Urothelium cell line (cell line): ENCODE data around the gene PASD1.
"Not testable (repeated sequence)": the region's sequence is repeated elsewhere in the genome, so short reads cannot be mapped to it uniquely, and the experiment has no call there.

ENCODE experiments used
- DNase-seq: peaks from one replicate; pipeline ENCODE4 v3.0.0; 2011; ENCODE audit warnings: low spot score, mixed read lengths
- FAIRE-seq: peaks from 2 replicates; lab custom pipeline; 2011; peaks lifted over from hg19 to GRCh38; lab: Jason Lieb, UNC

Gene PASD1, protein sequence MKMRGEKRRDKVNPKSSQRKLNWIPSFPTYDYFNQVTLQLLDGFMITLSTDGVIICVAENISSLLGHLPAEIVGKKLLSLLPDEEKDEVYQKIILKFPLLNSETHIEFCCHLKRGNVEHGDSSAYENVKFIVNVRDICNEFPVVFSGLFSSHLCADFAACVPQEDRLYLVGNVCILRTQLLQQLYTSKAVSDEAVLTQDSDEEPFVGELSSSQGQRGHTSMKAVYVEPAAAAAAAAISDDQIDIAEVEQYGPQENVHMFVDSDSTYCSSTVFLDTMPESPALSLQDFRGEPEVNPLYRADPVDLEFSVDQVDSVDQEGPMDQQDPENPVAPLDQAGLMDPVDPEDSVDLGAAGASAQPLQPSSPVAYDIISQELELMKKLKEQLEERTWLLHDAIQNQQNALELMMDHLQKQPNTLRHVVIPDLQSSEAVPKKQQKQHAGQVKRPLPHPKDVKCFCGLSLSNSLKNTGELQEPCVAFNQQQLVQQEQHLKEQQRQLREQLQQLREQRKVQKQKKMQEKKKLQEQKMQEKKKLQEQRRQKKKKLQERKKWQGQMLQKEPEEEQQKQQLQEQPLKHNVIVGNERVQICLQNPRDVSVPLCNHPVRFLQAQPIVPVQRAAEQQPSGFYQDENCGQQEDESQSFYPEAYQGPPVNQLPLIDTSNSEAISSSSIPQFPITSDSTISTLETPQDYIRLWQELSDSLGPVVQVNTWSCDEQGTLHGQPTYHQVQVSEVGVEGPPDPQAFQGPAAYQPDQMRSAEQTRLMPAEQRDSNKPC

DNA sequence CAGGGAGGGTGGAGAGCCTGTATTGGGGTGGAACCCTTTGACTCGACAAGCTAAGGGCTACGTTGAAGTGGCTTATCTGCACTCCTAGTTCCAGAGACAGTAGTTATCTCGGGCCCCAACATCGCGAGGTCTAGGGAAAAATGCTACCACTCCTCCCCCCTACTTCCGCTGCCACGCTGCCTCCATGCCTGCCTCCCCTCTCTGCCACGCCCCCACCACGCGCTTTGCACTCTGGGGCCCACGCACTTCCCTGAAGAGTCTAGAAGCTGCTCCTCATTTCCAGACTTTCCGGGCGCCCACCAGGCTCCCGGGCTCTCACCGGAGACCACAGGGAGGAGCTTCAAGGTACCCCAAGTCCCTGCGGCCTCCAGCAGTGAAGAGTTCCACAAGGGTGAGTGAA is at the start of gene PASD1:
Gene PASD1 (plus strand): TSS at position 227 of the 400 bp plus-strand sequence. CDS start 37,879 bp downstream, outside the sequence.
- FAIRE-seq (no peak), DNase-seq (no peak)

GRCh38 chrX:151515237-151515636 is 48.2 kb upstream of the PASD1 start:
- DNase-seq (no peak), FAIRE-seq (no peak)

- DNase-seq (no peak), FAIRE-seq (no peak)
Measured at GRCh38 chrX:151516538-151517187, 46.8 kb upstream of the PASD1 start.

DNA sequence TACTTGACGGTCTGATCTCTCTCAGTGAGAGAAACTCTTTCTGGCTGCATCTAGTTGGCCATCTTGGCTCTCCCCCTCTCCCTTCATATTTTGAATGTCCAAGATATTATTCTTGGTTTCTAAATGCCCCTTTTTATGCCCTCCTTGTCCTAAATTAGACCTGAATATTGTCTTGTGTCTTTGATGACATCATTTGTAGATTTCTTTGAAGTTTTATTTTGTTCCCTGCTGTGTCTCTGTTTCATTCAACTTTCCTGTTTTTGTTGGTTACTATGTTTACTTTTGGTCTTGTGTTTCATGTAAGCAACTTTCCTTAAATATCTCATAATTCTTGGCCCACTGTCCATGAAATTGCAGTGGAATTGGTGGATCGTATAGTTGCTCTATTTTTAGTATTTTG is 46.1 kb upstream of the PASD1 start:
- DNase-seq = no peak
- no peak for FAIRE-seq

DNA sequence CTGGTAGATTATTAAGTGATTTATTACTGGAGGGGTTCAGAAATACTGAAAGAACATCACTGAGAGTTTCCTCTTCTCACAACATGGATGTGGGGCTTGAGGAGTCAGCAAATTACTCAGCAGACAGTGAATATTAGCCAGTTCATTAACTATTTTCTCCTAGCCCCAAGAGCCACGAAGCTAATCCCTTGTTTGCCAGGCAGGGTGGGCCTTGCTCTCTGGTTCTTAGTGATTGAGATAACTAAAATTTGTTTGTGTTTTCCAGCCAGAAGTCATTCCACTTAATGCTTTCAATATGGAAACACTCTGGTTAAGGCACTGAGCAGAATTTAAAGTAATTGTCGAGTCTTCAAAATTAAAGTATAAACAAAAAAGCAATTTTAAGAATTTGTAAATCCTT is 40.1 kb upstream of the PASD1 start:
- DNase-seq = no peak
- FAIRE-seq = no peak

DNA sequence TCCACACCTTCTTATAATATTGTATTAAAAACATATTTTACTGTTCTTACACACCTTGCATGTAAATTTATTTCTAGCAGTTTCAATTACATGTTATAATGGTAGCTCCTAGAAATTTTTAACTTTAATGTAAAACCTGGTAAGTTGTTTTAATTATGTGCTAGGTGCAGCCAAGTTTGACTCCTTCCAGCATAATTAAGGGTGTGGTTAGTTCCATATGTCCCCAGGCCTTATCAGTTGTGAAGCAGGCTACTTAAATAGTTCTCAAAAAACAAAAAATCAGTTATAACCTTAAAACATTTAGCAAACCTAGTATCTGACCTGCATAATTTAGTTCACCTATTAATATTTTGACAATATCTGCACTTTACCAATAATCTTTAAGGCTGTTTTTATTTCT is 26.9 kb upstream of the PASD1 start:
- DNase-seq (no peak), FAIRE-seq (no peak)

DNA sequence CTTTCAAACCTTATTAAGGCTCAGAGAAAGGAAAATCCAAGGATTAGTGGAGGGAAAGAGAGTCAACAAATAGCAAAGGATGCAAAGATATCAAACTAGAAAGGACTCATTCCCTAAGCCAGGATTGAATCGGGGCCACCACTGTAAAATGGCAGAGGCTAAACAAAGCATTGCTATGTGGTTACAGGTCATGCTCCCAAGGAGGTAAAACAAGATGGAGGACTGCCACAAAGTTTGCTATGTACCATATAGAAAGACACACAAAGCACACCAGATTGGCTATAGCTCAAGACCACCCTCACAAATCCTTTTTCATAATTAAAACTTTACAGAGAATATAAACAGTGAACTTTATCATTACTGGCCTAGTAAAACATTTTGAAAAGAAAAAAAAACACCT is 25.9 kb upstream of the PASD1 start:
- FAIRE-seq (no peak), DNase-seq (no peak)

DNA sequence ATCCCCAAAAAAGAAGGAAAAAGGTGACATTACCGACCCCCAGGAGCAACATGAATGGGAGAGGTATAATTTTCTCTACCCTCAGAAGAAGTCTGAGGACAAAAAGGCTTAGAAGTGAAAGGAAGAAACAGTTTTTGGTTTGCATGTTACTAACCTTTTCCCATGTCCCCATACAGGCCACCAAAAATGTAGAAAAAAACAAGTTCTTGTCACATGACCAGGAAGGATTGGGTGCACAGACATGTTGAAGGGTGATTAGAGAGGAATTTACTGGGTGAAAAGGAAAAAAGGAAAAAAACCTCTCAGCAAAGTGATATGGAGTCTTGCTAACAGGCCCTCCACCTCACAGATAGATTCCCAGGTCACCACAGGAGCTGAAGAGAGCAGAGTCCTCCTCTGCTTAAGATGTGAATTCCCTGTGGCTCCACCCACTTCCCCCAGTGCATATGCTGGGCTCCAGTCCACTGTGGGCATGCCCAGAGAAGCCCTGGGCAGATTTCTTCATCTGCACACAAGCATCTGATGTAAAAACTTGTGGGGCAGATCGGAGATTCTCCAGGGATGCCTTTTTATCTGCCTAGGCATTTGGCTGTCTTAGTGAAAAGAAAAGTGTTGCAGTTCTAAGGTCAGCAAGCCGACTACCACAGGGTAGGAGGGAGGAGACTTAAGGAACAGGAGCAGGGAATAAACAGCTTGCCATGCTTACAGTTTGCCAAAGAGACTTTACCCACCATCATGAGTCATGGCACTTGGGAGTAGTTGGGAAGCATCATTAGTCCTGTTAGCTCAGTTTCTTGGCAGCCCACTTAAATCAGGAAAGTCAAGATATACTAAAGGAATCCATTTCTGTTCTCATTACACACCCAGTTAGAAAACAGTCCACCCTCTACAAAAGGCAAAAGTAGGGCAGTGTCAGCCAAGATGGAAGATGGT is 25.0 kb upstream of the PASD1 start:
- DNase-seq = no peak
- no peak for FAIRE-seq

GRCh38 chrX:151543706-151544105 is 19.8 kb upstream of the PASD1 start:
- DNase-seq (no peak), FAIRE-seq (no peak)

- DNase-seq, FAIRE-seq: not testable (repeated sequence)
Measured at GRCh38 chrX:151546226-151546625, 17.2 kb upstream of the PASD1 start.

GRCh38 chrX:151551176-151551575 is 12.3 kb upstream of the PASD1 start:
- FAIRE-seq, DNase-seq: not testable (repeated sequence)

DNA sequence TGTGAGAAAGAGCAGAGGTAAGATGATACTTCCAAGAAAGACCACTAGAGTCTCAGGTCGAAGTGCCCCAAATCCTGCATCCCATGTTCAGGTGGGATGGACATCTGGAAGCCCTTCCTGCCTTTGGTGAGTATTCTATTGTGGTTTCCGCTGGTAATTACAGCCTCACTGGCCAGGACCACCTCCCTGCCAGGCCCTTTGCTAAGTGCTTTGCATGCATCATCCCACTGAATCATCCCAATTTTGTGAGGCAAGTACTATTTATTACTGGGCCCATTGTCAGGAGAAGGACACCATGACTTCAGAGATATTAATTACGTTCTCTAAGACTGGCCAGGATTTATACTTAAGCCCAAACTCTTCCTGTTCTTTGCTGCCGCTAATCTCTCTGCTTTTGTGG is 10.7 kb upstream of the PASD1 start:
- FAIRE-seq (no peak), DNase-seq (no peak)

- DNase-seq = not testable (repeated sequence)
Measured at GRCh38 chrX:151555301-151555700, 8.2 kb upstream of the PASD1 start.

GRCh38 chrX:151562485-151562884 is 990 bp upstream of the PASD1 start:
- FAIRE-seq, DNase-seq: not testable (repeated sequence)

More at GRCh38 chrX:151555301-151555700, 8.2 kb upstream of the PASD1 start:
- FAIRE-seq = not testable (repeated sequence)

GRCh38 chrX:151563003-151563402 is 472 bp upstream of the PASD1 start:
- not testable (repeated sequence) for FAIRE-seq, DNase-seq

DNA sequence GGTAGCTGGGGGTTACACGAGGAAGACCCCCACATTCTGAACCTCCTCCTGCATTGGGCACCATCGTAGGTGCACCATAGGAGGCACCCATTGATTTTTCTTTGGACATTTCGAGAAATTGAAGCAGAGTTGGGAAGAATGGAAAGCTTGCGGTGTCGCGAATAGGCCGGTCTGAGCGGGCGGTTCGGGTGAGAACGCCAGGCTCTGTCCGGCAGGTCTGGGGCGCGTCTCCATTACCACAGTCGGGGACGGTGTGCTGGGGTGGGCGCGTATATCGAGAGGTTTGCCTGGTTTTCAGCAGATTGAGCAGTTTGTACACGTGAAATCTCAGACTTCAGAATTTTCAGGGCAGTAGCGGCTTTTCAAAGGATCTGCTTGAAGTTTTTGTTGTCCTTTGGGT is 560 bp downstream of the PASD1 start:
- FAIRE-seq (no peak), DNase-seq (no peak)

GRCh38 chrX:151566872-151567271 is 3.4 kb downstream of the PASD1 start:
- FAIRE-seq, DNase-seq: not testable (repeated sequence)

- no peak for FAIRE-seq
Measured at GRCh38 chrX:151570561-151570960, 7.1 kb downstream of the PASD1 start.

DNA sequence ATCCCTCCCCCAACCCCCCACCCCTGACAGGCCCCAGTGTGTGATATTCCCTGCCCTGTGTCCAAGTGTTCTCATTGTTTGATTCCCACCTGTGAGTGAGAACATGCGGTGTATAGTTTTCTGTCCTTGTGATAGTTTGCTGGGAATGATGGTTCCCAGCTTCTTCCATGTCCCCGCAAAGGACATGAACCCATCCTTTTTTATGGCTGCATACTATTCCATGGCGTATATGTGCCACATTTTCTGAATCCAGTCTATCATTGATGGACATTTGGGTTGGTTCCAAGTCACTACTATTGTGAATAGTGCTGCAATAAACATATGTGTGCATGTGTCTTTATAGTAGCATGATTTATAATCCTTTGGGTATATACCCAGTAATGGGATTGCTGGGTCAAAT is 29.9 kb downstream of the PASD1 start:
- FAIRE-seq, DNase-seq: not testable (repeated sequence)

More at GRCh38 chrX:151570561-151570960, 7.1 kb downstream of the PASD1 start:
- no peak for DNase-seq

DNA sequence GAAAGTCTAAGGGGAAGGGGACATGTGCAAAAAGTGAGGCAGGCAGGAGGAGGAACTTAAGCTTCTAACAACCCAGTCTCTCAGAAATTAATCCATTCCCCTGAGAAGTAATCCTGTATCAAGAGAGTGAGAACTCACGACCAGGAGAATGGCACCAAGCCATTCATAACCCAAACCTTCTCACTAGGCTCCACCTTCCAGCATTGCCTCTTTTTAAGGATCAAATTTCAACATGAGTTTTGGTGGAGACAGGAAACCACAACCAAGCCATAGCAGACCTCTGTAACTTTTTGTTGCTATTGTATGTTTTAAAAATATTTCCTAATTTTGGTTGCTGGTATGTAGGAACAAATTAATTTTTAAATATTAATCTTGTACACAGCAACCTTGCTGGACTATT is 32.8 kb downstream of the PASD1 start:
- DNase-seq (peak; percentile 5), FAIRE-seq (no peak)
